ENCODE results near the gene SLC35F4. TPM values are rescaled to one million over a fixed set of nuclear protein-coding genes. Genes with fewer than 3 reads are reported as not detected.

SLC35F4 gene
- total RNA-seq, 1 experiment from 2014 or later = not detected

DNA sequence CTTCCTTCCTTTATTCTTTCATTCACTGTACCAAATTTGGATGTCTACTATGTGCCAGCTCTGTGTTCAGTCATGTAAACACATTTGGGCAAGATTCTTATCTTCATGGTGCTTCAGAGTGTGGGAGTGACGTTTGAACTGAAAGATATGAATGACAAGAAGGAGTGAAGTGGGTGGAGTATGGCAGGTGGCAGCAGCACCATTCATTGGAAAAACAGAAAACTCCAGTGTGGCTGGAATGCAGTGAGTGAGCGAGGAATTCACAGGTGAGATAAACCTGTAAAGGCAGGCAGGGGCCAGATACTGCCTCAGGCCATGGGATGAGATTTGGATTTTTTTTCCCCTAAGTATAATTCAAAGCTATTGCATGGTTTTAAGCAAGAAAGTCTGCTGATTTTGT, 231.6 kb downstream of the SLC35F4 start:
- DNase-seq (ENCODE audit: low read depth) = no peak

DNA sequence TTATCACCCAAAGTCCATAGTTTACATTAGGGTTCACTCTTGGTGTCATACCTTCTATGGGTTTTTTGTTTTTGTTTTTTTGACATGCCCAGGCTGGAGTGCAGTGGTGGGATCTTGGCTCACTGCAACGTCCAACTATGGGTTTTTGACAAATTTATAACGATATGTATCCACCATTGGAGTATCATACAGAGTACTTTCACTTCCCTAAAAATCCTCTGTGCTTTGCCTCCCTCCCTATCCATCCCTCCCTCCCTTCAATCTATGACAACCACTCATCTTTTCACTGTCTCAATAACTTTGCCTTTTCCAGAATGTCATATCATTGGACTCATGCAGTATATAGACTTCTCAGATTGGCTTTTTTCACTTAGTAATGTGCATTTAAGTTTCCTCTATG, 233.2 kb downstream of the SLC35F4 start:
- no peak for DNase-seq (ENCODE audit: low read depth)

DNA sequence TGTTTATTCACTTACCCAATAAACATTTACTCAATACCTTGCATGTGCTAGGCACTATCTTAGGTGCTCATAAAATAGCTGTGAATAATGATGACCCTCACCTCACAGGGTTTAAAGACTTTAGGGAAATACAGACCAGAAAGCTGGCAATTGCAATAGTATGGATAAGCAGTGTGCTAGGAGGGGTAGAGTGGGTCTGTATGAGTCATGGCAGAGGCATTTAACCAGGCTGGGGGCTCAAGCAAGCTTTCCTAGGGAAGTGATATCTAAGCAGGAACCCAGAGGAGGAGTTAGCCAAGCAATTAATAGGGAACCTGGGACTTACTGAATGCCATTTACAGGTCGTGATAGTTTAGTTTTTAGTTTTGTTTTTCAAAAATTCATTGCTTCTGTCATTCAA, 248.4 kb downstream of the SLC35F4 start:
- peak; percentile 40 for DNase-seq (ENCODE audit: low read depth)

DNA sequence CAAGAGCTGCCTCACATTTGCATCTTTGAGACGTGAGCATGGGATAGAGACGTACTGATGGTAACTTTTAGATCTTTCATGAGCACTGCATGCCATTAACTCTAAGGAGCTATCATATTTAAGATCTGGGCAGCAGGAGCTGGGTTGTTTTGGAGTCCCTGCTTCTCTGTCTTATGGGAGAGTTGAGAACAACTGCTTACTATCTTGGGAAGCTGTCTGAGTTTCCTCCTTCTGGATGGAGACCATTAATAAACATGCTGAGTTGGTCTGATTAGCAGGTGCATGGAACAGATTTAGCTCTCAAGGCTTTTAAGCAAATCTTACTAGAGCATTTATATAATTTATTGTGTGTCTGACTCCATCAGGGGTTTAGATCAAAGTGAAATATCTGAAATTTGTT, 252.9 kb downstream of the SLC35F4 start:
- DNase-seq (ENCODE audit: low read depth) = no peak

DNA sequence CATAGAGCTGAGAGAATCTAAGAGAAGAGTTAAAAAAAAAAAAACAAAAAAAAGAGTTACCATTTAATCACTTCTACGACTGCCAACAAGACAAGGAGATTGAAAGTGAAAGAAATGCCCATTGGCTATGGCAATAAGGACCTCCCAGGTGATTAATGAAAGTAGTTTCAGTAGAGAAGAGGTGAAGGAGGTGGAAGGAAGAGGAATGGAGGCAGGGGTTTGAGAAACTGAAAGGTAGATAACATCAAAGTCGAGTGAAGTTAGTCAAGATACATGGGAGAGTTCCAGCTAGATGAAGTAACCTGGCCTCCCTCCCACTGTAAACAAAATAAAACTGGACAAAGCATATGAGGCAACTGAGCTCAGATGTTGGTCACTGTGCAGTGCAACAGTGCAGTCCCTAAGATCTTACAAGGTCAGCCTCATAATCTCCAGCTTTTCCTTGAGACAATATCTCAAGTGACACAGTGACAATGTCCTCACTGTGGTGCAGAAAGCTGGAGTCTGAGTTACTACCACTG, 254.3 kb downstream of the SLC35F4 start:
- no peak for DNase-seq (ENCODE audit: low read depth)

DNA sequence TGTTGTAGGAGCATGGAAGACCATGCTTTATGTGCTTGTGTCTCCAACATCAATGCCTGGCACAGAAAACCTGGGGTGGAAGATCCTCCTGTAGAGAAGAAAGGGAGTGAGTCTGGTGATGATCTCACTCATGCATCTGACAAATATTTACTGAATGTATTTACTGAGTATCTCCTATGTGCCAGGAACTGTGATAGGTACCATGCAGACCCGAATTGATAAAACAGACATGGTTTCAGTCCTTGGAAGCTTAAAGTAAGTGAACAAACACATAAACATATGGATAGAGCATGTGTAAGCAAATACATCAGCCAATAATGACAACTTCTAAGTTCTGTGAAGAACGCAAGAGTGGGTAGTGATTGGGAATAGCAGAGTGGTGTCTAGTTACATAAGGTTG, 255.3 kb downstream of the SLC35F4 start:
- no peak for DNase-seq (ENCODE audit: low read depth)

DNA sequence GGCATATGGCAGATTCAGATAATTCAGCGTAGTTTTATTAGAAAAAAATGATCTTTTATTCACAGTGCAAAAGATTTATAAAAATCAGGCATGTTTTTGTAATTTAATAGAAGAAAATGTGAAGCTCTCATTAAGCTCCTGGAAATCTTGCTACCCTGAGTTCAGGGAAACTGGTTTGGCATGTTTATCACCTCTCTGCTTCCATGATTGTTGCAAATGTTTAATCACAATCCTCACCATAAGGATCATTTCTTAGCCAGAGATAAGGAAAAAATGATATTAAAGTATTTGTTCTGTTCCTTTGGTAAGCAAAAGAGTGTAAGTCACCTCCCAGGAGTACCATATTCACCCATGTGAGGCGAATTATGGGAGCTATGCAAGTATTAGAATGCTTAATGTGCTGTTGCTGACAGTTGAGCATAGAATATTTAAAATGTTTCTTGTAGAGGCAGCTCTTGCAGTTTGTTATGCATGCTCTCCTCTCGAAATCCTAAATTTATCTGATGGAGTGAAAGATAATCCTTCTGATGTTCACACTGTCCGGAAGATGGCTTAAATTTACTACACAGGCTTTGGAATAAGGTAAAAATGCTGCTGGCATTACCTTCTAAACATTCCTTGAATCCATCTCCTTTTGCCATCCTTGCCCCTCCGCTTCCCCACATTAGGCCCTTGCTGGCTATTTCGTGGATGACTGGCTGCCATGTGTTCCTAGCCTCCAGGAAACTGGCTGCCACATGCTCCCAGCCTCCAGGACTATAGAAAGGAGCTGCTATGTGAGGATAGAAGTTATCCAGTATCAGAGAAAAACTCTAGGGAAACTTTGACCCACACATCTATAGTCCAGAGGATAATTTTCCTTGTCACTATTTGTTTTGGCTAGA, 256.5 kb downstream of the SLC35F4 start:
- DNase-seq (ENCODE audit: low read depth) = no peak

DNA sequence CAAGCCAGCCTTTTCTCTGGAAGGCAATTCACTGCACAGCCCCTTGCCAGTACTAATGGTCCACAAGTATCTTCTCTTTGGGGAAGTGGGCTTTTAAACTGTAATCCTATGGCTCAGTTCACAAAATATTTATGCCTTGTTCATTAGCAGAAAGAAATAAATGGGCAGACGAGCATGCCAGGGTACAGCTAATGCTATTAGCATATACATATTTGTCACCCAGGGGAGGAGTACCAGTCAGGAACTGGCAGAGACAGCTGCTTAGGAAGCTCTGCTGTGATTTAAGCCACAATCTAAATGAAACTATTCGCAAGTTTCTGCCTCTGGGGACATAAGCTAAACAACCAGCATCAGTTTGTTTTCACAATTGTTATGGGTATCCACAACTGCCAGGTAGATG, 258.8 kb downstream of the SLC35F4 start:
- DNase-seq (ENCODE audit: low read depth) = no peak

DNA sequence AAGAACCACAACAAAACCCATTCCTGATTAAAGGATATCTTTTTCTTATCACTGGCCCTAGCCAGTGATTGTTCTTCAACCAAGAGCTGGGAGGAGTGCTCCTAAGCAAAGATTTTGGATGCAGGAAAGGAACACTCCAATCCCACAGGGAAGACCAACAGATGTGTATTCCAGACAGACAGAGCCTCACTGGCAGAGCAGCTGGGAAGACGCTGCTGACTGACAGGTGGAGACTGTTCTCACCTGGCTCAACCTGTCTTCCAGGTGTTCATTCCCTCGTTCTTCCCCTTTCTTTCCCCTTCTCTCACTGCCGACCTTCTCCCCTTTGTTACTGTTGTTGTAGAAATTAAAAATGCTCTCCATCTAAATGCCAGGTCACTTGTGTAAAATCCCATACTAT, 282.5 kb downstream of the SLC35F4 start:
- no peak for DNase-seq (ENCODE audit: low read depth)

DNA sequence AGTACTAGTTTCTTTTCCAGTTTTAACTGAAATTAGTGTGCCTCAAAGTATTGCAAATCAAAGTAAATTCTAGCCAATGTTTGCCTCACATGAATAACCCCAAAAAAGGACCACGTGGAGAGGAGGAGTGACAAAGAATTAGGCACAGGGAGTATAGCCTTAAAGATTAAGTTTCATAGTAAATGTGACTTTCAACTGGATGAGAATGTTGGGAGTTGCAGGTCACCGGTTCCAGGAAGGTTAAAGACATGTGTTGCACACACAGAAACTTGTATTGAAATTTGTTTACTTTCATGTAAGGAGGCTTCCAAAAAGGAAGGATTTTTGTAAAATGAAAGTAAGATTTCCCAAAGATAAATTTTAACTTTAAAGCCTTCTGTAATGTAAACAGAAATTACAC, 283.1 kb downstream of the SLC35F4 start:
- no peak for DNase-seq (ENCODE audit: low read depth)

DNA sequence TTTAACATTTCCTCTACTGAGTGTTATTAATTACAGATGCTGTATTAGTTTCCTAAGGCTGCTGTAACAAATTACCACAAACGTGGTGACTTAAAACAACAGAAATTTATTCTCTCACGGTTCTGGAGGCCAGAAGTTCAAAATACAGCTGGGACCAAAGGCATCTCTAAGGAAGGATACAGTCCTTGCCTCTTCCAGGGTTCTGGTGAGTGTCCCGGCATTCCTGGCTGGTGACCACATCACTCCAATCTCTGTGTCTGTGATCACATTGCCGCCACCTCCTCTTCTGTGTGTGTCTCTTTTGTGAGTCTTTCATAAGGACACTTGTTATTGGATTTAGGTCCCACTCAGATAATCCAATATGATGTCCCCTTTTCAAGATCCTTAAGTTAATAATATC, 287.1 kb downstream of the SLC35F4 start:
- no peak for DNase-seq (ENCODE audit: low read depth)

DNA sequence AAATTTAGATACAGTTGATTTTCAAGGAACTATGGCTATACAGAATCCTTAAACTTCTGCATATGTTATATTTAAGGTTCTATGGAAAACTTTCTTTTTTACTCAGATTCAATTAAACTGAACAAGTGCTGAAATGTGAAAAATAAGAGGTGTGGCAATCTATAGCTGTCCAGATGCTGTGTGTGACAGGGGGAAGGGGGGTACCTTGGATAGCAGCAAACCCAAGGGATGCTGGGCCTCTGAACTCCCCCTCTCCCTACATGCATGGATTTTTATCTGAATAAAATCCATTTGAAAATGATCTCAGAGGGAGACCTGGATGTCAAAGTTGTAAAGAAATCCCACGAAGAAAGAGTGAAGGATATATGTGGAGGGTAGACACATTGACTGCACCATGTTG, 289.4 kb downstream of the SLC35F4 start:
- no peak for DNase-seq (ENCODE audit: low read depth)

DNA sequence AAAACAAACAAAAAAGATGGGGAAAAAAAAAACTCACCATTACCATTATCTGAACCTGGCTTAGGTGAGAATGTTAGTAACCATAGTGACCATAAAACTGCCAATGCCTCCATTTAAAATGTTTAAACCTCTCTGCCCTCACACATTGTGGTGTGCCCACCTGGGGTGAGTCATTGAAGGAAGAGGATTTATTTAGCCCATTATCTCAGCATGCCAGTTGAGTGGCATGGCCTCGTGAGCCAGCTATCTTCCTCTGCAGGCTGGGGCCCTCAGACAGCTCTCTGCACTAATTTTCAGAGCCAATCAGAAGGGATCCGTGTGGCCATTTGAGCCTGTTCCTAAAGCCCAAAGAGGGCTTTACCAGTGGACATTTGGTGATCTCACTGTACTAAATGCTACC, 290.4 kb downstream of the SLC35F4 start:
- DNase-seq (ENCODE audit: low read depth) = no peak

DNA sequence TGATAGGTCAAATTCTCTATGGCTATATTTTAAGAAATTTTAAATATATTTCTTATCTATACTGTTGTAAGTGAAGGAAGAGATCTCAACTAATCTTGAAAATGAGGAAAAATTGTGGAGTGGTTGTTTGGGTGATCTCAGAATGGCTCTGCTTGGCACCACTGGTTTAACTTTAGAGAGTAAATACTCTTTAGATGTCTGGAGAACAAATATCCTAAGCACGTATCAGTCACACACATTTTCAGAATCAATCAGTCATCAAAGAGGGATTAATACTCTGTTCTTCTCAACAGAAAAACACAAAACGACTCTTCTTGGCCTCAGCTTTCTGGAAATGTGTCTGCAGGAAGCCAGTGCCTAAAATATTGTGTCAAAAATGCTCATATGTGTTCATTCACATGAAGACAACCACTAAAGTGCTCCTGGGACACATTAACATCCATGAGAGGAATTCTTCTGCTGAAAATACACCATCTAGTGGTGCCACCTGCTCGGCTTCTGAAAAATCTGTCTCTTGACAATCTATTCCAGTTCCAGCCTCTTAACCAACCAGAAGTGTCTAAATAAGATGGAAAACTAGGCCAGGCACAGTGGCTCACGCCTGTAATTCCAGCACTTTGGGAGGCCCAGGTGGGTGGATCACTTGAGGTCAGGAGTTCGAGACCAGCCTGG, 291.1 kb downstream of the SLC35F4 start:
- DNase-seq (ENCODE audit: low read depth) = no peak

DNA sequence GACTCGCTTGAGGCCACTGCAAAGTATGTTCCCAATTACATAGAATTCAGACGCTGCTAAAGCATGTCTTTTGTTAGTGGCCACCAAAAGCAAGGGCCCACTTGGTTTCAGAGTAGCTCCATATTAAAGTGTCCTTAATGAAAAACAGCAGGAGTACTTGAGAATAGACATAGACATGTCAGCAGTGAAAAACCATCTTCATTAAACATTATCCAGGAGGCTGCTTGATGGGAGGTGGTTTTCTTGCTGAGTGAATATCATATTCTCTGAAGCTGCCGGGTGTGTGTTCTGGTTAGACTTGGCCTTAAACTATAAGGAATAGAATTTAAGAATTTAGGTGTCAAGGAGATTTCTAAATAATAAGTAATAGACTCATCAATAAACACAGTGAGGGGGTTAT, 292.7 kb downstream of the SLC35F4 start:
- DNase-seq (ENCODE audit: low read depth) = no peak

DNA sequence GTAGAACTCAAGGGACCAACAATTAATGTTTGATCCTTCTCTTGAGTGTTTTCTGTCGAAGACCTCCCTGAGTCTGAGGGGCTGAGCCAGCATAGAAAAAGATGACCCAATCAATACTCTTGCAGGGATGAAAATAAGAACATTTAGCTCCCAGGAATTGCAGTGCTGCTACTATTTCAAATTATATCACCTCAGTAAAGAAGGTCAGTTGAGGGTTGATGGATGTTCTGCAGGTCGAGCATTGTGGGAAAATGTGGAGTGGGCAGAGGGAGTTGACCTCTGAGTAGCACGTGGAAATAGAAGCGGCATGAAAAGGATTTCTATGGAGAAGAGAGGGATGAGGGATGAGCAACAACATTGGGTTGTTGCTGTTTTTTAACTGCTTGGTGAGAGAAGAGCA, 297.3 kb downstream of the SLC35F4 start:
- DNase-seq (ENCODE audit: low read depth) = no peak

DNA sequence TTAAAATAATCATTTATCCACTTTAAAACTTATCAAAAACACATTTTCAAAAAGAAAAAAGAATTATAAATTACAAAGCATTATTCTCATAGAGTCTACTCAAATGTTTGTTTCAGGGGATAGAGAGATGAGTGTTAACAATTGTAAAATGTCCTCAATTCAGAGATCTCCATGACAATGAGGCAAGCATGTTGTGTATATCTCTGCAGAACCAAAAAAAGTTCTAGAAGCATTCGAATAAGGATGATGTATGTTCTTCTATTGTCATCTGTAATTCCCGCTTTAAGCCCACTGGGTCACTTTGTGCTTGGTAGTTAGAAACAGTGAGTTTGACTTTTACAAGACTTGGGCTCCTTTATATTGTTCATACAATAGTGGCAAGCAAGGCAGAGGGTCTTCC, 298.7 kb downstream of the SLC35F4 start:
- DNase-seq (ENCODE audit: low read depth) = no peak

DNA sequence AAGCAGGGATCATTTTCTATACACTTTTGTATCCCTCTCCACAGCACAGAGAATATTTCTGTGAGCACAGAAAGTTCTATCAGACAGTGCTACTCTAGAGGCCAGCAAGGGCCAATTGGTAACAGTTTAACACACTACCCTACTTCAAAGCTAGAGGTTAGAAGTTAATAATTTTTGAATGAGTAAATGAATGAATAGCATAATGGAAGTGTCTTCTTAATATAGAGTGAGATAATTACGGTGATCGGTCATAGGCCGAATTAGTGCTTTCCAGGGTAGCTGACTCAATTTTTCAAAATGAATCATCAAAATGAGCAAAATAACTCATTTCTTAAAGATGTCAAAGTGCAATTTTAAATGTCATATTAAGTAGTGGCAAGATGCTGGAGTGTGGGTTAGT, 305.2 kb downstream of the SLC35F4 start:
- no peak for DNase-seq (ENCODE audit: low read depth)

DNA sequence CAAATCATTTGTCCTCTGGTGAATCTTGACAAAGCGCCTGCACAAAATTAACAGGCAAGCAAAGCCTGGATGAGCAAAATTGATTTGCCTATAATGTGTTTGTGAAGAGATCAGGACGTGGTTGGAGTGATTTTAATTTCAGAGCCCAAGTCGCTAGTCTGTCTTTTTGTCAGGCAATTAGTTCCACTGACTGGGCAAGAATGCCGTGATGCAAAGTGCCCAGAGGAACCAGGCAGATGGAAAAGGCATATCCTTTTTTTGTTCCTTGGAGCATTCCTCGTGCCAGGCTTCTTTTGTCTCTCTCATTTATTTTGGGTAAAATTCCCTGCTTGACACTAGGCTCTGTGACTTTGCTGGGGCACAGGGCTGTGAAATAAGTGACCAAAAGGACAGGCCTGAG, 306.3 kb downstream of the SLC35F4 start:
- no peak for DNase-seq (ENCODE audit: low read depth)

DNA sequence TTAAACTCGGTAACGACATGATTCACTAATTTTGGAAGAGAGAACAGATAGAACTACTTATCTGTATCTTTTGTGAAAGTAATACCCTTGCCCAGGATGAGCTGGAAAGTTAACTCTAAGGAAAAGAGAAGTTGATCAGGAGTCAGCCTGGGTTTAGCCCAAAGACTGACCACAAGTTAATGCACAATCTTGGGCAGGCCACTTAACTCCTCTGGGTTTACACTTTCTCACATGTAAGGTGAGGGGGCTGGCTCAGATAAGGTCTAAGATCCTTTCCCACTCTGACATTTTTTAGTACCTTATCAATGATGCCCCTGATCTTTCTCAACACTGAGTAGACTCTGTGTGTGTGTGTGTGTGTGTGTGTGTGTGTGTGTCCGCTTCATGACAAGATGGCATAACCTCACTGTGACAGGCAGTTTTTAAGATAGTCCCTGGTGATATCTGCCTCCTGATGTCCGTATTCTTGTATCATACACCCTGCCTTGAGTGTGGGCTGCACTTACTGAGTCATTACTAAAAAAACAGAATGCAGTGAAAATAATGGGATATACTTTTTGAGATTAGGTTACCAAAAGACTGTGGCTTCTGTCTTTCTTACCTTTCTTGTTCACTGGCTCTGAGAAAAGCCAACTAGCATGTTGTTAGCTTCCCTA, 316.0 kb downstream of the SLC35F4 start:
- DNase-seq (ENCODE audit: low read depth) = no peak

DNA sequence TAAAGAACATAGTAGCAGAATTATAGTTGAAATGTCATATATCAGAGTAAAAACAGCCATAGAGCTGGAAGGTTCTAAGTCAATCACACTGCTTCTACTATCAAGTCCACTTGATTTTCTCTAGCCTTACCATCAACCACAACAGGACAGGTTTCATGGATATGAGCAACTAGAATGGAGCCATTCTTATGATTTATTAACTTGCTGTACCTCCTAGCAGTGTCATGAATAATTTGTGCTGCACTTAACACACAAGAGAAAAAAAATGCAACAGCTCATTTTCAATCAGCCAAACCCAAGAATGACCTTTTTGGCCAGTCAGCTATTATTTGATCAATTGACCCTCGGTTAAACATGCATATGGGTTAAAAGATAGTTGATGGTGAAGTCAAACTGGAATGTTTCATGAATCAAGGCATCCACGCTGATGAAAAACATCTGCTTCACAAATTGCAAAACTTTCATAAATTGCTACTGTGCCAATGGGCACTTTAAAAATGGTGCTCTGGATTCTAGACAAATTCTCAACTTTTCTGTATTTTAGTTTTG, 316.8 kb downstream of the SLC35F4 start:
- no peak for DNase-seq (ENCODE audit: low read depth)

DNA sequence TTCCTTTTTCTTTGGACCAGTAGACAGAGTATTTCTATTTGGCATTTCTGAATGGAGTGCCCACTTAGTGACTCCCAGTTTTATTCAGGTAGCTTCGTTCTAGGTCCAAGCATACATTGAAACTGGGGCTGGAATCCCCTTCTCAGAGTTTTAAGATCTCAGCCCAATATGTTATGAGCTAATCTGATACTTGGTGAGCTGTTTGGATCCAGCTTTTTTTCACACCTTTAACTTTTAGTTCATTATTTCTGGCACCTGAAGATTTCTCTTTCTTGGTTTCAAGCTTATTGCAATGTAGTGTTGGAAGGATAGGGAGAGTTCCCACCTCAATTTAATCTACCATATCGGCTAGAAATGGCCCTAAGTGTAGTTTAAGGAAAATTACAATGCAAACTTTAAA, 318.8 kb downstream of the SLC35F4 start:
- no peak for DNase-seq (ENCODE audit: low read depth)

Data from Daoy (cell line).